ENCODE results near the gene PSMG1. TPM values are rescaled to one million over a fixed set of nuclear protein-coding genes. Genes with fewer than 3 reads are reported as not detected.

PSMG1 gene
- total RNA-seq, 1 experiment from 2014 or later = 78.8 TPM

DNA sequence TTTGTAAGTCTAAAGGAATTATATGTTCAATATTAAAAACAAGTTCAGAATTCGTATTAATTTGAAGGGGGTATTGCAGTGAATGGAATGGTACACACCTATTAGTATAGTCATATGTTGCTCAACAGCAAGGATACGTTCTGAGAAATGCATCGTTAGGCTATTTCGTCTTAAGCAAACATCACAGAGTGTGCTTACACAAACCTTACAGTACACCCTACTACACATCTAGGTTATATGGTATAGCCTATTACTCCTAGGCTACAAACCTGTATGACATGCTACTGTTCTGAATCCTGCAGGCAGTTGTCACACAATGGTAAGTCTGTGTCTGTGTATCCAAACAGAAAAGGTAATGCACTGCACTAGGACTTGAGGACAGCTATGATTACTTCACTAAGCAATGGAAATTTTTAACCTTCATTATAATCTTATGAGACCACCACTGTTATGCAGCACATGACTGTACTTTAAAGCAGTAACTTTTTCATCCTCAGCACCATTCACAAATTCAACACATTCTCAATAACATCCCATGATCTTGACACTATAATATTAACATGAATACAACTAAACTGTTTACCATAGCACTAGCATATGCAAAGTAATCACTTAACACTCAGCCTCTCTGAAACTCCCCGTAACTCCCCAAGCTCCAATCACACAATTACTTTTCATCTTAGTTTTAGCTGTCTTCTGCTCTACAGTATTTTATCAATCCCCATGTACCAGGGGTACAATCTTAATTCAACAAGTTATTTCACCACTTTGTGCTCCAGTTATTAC lies 14.4 kb upstream of the PSMG1 start:
- WGBS (ENCODE audit: extremely low coverage, insufficient read length, low lambda C conversion rate) = no CpG with 5 or more reads among the region's 5 CpGs
- no peak for DNase-seq
- TF ChIP-seq, protein P1, sequence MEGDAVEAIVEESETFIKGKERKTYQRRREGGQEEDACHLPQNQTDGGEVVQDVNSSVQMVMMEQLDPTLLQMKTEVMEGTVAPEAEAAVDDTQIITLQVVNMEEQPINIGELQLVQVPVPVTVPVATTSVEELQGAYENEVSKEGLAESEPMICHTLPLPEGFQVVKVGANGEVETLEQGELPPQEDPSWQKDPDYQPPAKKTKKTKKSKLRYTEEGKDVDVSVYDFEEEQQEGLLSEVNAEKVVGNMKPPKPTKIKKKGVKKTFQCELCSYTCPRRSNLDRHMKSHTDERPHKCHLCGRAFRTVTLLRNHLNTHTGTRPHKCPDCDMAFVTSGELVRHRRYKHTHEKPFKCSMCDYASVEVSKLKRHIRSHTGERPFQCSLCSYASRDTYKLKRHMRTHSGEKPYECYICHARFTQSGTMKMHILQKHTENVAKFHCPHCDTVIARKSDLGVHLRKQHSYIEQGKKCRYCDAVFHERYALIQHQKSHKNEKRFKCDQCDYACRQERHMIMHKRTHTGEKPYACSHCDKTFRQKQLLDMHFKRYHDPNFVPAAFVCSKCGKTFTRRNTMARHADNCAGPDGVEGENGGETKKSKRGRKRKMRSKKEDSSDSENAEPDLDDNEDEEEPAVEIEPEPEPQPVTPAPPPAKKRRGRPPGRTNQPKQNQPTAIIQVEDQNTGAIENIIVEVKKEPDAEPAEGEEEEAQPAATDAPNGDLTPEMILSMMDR (conservative IDR thresholded peaks at IDR 0.05) = no peak
- H3K14ac ChIP-seq (ENCODE audit: insufficient read depth, low read length) = no peak overlapping the region
- H3K79me1 ChIP-seq (ENCODE audit: insufficient read depth, low read depth, low read length, poor library complexity, severe bottlenecking) = no peaks in the 10 kb centered on the region
- H3K23ac ChIP-seq (ENCODE audit: insufficient read length, low read depth, low read length) = no peak overlapping the region
- H3K9me3 Mint-ChIP-seq = no peaks in the 10 kb centered on the region
- no peak overlapping the region for H4K5ac ChIP-seq (ENCODE audit: insufficient read length, low read depth, low read length)
- peaks cover 14 to 75% (median 65%) of the 10 kb centered on the region in 3 experiments; a peak in 5 of 7 replicates for H3K36me3 Mint-ChIP-seq (ENCODE audit: insufficient read depth in 1 of 3, low read depth in 3 of 3)
- H3K27me3 ChIP-seq (ENCODE audit: insufficient read depth, low read length) = no peaks in the 10 kb centered on the region
- H3K4me1 Mint-ChIP-seq = peaks cover 0 to 3% of the 10 kb centered on the region in 2 experiments; a peak in 1 of 4 replicates
- no peak overlapping the region for H3T11ph ChIP-seq (ENCODE audit: low read length)
- H2AK5ac ChIP-seq (ENCODE audit: insufficient read length, low read length) = no peak overlapping the region
- H3K4me2 ChIP-seq (ENCODE audit: insufficient read depth, insufficient read length, low read length) = no peak overlapping the region
- no peak overlapping the region for H4K91ac ChIP-seq (ENCODE audit: insufficient read length, low read depth, low read length)
- no peak overlapping the region for H2BK12ac ChIP-seq (ENCODE audit: insufficient read length, low read depth, low read length)
- no peak overlapping the region for H3K27ac Mint-ChIP-seq
- H2BK5ac ChIP-seq (ENCODE audit: insufficient read length, low read length) = no peak overlapping the region
- no peak overlapping the region for H3K9ac ChIP-seq (ENCODE audit: extremely low read depth, insufficient read length, low read length)
- no peaks in the 10 kb centered on the region for H4K20me1 ChIP-seq (ENCODE audit: control insufficient read depth, insufficient read depth, insufficient read length)
- no peak overlapping the region for H3K56ac ChIP-seq (ENCODE audit: insufficient read length, low read depth, low read length)
- H3K4me1 ChIP-seq (ENCODE audit: insufficient read depth, low read length) = no peaks in the 10 kb centered on the region
- no peak overlapping the region for H4K8ac ChIP-seq (replicated peaks; ENCODE audit: insufficient read length, low read depth, low read length)
- no peak overlapping the region for H2BK20ac ChIP-seq (ENCODE audit: low read depth, low read length, poor library complexity, severe bottlenecking)
- no peak overlapping the region for H3K4ac ChIP-seq (ENCODE audit: low read depth, low read length)
- no peak overlapping the region for H3K18ac ChIP-seq (ENCODE audit: insufficient read length, low read depth, low read length)
- no peaks in the 10 kb centered on the region for H3K27me3 Mint-ChIP-seq (ENCODE audit: low read depth)
- no peak overlapping the region for H2AFZ ChIP-seq (ENCODE audit: low read length)
- H2BK120ac ChIP-seq (ENCODE audit: low read depth, low read length, poor library complexity, severe bottlenecking) = no peak overlapping the region
- H3K27ac ChIP-seq (ENCODE audit: insufficient read length, low read depth, low read length) = no peak overlapping the region
- no peaks in the 10 kb centered on the region for H3K23me2 ChIP-seq (ENCODE audit: insufficient read length, low read depth, low read length, poor library complexity, severe bottlenecking)
- no peak overlapping the region for H3K4me3 Mint-ChIP-seq
- H3K9me3 ChIP-seq (ENCODE audit: control insufficient read depth, low read depth, low read length) = no peaks in the 10 kb centered on the region
- no peaks in the 10 kb centered on the region for H3K79me2 ChIP-seq (ENCODE audit: insufficient read depth, low read length)
- H2BK15ac ChIP-seq (ENCODE audit: low read depth, low read length) = no peak overlapping the region

Measured in H9 (cell line).